ENCODE results near the gene PDS5A. TPM values are rescaled to one million over a fixed set of nuclear protein-coding genes. Genes with fewer than 3 reads are reported as not detected.
"Not testable (repeated sequence)": the region's sequence is repeated elsewhere in the genome, so short reads cannot be mapped to it uniquely, and the experiment has no call there.

The PDS5A gene
- total RNA-seq, 1 donor from 2014 or later = 39.0 TPM

GRCh38 chr4:39825741-39826231 is 151.9 kb downstream of the PDS5A start:
- DNase-seq (ENCODE audit: low spot score) = peak; percentile 72

GRCh38 chr4:39825090-39825489 is 152.6 kb downstream of the PDS5A start:
- DNase-seq (ENCODE audit: low spot score) = no peak

GRCh38 chr4:39823191-39823590 is 154.5 kb downstream of the PDS5A start:
- DNase-seq (ENCODE audit: low spot score) = peak; percentile 12

DNA sequence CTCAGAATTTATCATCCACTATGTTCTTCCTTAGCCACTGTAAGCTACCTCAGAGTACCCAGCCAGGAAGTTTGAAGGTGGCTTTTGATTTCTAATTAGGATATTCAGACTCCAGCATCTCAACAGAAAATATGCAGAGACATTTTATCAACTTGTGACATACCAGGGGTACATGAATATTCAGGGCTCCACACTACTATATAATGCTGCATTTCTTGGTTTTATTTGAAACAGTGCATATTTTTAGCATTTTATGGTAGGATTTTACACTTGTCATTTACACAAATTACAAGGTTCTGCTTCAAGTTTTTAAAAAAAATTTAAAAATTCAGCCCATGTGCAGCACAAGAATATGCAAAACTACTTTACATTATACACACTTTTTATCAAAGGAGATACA is 155.0 kb downstream of the PDS5A start:
- DNase-seq (ENCODE audit: low spot score) = no peak

GRCh38 chr4:39821951-39822350 is 155.8 kb downstream of the PDS5A start:
- no peak for DNase-seq (ENCODE audit: low spot score)

- DNase-seq (ENCODE audit: low spot score) = no peak
Observed at GRCh38 chr4:39820186-39820585, 157.5 kb downstream of the PDS5A start.

- DNase-seq (ENCODE audit: low spot score) = no peak
Observed at GRCh38 chr4:39818646-39819045, 159.1 kb downstream of the PDS5A start.

DNA sequence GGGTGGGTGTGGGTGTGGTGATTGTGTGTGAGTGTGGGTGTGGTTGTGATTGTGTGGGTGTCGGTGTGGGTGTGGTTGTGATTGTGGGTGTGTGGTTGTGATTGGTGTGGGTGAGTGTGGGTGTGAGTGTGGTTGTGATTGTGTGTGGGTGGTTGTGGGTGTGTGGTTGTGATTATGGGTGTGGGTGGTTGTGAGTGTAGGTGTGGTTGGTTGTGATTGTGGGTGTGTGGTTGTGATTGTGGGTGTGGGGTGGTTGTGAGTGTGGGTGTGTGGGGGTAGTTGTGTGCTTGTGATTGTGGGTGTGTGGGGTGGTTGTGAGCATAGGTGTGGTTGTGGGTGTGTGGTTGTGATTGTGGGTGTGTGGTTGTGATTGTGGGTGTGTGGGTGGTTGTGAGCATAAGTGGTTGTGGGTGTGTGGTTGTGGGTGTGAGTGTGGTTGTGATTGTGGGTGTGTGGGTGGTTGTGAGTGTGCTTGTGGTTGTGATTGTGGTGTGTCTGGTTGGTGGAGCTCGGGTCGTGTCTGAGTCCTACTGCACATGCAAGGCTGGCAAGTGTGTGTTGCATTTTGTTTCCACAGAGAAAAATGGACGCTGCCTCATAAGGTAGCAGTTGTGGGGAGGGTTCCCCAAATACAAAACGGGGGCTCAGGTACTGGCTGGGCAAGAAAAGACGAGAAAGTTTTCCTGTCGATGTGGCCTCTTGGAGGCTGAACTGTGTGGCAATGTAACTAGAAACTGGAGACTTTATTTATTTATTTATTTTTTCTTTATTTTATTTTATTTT is 163.1 kb downstream of the PDS5A start:
- no peak for DNase-seq (ENCODE audit: low spot score)

GRCh38 chr4:39813761-39814160 is 163.9 kb downstream of the PDS5A start:
- not testable (repeated sequence) for DNase-seq (ENCODE audit: low spot score)

GRCh38 chr4:39813033-39813432 is 164.7 kb downstream of the PDS5A start:
- DNase-seq (ENCODE audit: low spot score) = not testable (repeated sequence)

DNA sequence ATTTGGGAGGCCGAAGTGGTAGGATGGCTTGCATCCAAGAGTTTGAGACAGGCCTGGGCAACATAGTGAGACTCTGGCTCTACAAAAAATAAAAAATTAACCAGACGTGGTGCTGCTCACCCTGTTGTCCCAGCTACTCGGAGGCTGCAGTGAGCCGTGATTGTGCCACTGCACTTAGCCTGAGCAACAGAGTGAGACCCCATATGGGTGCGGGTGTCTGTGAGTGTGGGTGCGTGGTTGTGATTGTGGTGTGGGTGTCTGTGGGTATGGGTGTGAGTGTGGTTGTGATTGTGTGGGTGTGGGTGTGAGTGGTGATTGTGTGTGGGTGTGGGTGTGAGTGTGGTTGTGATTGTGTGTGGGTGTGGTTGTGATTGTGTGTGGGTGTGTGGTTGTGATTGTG is 165.2 kb downstream of the PDS5A start:
- no peak for DNase-seq (ENCODE audit: low spot score)

GRCh38 chr4:39808231-39808749 is 169.4 kb downstream of the PDS5A start:
- DNase-seq (ENCODE audit: low spot score) = no peak

DNA sequence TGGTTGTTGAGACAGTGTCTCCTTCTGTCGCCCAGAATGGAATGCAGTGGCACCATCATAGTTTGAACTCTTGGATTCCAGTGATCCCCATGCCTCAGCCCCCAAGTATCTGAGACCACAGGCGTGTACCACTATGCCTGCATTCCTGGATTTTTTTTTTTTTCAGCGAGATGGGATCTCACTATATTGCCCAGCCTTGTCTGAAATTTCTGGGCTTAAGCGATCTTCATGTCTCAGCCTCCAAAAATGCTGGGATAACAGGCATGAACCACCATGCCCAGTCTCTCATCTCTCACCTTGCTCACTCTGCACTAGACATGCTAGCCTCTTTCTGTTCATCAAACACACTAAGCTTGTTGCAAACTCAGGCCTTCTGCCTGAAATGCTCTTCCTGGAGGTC is 175.7 kb downstream of the PDS5A start:
- no peak for DNase-seq (ENCODE audit: low spot score)

GRCh38 chr4:39792976-39793375 is 184.7 kb downstream of the PDS5A start:
- not testable (repeated sequence) for DNase-seq (ENCODE audit: low spot score)

- no peak for DNase-seq (ENCODE audit: low spot score)
Observed at GRCh38 chr4:39792529-39792928, 185.2 kb downstream of the PDS5A start.

GRCh38 chr4:39792128-39792527 is 185.6 kb downstream of the PDS5A start:
- DNase-seq (ENCODE audit: low spot score) = no peak

DNA sequence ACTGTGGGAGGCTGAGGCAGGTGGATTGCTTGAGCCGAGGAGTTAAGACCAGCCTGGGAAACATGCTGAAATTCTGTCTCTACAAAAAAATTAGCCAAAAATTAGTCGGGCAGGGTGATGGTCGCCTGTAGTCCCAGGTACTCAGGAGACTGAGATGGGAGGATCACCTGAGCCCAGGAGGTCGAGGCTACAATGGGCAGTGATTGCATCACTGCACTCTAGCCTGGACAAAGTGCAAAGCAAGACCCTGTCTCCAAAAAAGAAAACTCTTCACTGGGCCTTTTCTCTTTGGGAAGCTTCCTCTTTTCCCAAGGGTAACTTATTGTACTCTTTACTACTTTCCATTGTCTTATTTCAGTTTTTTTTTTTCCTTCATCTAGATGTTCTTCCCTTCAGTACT is 190.9 kb downstream of the PDS5A start:
- DNase-seq (ENCODE audit: low spot score) = no peak

DNA sequence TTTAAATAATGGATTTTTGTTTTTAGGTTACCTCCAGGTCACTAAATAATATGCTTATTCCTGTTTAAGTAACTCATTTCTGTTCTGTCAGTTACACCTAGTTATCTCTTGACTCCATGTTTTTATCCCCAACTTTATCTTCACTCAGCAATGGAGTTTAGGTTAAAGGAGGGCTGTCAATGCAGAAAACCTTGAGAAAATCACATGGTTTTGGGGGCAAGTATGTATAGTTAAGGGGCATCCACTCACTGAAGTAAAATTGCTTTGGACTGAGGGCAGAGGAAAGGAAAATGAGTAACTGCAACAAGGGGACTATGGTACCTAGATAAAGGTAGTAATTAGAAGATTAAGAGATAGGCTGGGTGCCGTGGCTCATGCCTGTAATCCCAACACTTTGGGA is 192.6 kb downstream of the PDS5A start:
- DNase-seq (ENCODE audit: low spot score) = no peak

- not testable (repeated sequence) for DNase-seq (ENCODE audit: low spot score)
Observed at GRCh38 chr4:39781988-39782387, 195.7 kb downstream of the PDS5A start.
